ENCODE data around the gene NUDT14.

DNA sequence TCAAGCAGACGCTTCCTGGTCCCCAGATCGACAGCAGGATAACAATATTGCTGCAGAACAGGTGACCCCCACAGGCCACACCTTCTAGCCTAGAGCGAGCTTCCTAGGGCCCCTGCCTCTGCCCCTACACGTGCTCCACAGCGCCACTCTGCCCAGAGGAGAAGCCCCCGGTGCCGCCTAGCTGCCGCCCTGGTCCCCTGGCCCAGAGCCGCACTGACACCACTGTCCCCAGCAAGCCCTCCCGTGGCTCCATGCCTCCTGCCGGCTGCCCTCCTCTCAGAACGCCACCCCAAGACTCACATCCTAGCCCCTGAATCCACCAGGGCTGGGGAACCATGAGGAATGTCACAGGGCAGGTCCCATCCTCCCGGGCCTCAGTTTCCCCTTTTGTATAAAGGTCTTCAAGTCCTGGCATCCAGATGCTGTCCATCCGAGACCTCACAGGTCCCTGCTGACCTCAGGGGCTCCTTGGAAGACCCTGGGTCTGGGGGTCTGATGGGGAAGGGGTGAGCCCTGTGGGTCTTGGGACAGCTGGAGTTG is 43.6 kb downstream of the NUDT14 start:
- TF ChIP-seq, protein P1, sequence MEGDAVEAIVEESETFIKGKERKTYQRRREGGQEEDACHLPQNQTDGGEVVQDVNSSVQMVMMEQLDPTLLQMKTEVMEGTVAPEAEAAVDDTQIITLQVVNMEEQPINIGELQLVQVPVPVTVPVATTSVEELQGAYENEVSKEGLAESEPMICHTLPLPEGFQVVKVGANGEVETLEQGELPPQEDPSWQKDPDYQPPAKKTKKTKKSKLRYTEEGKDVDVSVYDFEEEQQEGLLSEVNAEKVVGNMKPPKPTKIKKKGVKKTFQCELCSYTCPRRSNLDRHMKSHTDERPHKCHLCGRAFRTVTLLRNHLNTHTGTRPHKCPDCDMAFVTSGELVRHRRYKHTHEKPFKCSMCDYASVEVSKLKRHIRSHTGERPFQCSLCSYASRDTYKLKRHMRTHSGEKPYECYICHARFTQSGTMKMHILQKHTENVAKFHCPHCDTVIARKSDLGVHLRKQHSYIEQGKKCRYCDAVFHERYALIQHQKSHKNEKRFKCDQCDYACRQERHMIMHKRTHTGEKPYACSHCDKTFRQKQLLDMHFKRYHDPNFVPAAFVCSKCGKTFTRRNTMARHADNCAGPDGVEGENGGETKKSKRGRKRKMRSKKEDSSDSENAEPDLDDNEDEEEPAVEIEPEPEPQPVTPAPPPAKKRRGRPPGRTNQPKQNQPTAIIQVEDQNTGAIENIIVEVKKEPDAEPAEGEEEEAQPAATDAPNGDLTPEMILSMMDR (IDR thresholded peaks at IDR 0.05), result no peak
- TF ChIP-seq POLR2A (IDR thresholded peaks at IDR 0.05), result no peak
- no peak for TF ChIP-seq EP300 (IDR thresholded peaks at IDR 0.05)

Data from ovary (tissue), 3 donors.